GM21717 (cell line): ENCODE measurements around the gene AIFM3.
"Not testable (repeated sequence)": the region's sequence is repeated elsewhere in the genome, so short reads cannot be mapped to it uniquely, and the experiment has no call there.

Experiments
- ATAC-seq: cut with Tn5 transposase; IDR thresholded peaks from one replicate; pipeline ENCODE4 v1.9.1; 2021; ENCODE audit warnings: mild to moderate bottlenecking, moderate library complexity; ENCODE audit not compliant: unreplicated experiment

Gene AIFM3

DNA sequence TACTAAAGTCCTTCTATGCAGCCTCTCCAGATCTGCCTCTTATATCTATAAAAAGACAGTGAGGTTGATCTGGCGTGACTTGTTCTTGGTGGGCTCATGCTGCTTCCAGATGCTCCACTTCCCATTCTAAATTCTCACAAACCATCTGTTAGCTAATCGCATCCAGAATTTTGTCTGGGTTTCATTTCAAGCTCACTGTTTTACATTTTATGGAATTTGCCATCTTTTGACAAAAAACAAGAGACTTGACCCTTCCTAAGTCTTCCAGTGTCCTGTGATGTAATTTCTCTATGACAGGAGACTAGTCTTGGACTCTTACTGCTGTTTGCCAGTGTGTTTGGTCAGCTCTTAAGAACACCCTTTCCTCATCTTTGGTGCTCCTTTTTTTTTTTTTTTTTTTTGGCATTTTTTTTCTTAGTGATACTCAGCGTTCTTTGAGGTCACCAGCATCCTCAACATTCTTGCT is 26.8 kb upstream of the AIFM3 start:
- ATAC-seq: no peak

DNA sequence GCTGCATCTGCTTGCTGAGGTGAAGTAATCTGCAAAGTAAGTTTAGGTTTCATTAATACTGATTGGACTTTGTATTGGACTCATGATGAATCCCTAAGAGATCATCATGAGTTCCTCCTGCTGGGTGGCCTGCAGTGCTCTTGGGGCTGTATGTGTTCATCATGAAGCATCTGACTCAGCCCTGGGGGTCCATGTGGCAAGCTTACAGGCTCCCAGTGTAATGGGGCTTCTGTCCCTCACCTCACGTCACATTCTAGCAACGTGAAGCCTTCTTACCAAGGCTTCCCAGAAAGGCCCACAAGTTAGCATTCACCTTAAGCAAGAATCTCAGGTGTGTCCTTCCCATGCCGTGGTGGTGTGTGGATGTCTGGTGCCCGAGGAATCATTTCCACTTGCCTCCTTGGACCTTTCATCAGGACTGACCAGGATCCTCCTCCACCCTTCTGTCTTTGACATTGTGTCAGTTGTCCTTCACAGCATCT is 26.1 kb upstream of the AIFM3 start:
- ATAC-seq: no peak

DNA sequence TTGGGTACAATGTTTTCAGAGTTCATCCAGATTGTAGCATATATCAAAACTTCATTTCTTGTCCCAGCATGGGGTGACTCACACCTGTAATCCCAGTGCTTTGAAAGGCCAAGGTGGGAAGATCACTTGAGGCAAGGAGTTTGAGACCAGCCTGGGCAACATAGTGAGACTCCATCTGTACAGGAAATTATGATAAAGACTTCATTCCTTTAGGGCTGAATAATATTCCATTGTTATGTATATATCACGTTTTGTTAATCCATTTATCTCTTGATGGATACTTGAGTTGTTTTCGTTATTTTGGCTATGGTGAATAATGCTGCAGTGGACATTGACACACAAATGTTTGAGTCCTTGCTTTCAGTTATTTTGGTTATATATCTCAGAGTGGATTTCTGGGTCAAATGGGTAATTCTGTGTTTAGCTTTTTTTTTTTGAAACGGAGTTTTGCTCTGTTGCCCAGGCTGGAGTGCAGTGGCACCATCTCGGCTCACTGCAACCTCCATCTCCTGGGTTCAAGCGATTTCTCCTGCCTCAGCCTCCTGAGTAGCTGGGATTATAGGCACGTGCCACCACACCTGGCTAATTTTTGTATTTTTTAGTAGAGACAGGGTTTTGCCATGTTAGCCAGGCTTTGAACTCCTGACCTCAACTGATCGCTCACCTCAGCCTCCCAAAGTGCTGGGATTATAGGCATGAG is 24.7 kb upstream of the AIFM3 start:
- ATAC-seq: not testable (repeated sequence)

DNA sequence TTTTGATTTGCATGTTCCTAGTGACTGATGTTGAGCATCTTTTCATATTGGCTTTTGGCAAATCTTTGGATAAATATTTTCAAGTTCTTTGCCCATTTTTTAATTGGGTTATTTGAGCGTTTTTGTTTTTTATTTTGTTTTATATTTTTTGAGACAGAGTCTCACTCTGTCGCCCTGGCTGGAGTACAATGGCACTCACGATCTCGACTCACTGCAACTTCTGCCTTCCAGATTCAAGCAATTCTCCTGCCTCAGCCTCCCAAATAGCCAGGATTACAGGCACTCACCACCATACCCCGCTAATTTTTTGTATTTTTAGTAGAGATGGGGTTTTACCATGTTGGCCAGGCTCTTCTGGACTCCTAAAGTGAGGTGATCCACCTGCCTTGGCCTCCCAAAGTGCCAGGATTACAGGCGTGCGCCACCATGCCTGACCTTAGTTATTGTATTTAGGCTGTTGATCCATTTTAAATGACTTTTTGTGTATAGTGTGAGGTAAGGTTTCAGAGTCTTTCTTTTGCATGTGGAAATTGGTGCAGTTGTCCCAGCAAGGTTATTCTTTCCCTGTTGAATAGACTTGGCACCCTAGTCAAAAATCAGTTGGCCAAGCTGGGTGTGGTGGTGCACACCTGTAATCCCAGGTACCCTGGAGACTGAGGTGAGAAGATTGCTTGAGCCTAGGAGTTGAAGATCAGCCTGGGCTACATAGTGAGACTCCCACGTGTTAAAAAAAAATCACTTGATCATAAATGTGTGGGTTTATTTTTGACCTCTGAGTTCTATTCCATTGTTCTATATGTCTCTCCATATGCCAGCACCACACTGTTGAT is 23.7 kb upstream of the AIFM3 start:
- no peak for ATAC-seq

DNA sequence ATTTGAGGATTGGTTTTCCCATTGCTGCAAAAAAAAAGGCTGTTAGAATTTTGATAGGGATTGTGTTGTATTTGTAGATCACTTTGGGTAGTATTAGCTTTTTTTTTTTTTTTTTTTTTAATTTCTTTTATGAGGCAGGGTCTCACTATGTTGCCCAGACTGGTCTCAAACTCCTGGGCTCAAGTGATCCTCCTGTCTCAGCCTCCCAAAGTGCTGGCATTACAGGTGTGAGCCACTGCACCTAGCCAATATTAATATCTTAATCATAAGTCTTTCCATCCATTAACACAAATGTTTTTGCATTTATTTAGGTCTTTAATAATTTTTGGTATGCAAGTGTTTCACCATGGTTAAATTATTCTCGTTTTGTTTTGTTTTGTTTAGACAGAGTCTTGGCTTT is 23.0 kb upstream of the AIFM3 start:
- ATAC-seq: no peak

DNA sequence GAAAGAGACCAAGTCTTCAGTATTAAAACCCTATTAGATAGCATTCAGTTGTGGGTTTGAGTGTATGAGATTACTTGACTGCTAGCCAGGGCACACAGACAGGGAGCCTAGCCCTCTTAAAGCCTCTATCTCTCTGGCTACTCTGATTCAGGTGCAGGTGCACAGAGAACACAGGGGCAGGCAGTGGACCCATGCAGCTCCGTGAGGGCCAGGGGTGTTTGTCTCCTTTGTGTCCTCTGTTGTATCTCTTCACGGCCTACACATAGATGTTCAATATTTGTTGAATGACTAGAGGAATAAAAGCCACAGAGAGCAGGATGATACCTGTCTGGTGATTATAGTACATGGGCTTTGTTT is 21.5 kb upstream of the AIFM3 start:
- ATAC-seq: no peak

DNA sequence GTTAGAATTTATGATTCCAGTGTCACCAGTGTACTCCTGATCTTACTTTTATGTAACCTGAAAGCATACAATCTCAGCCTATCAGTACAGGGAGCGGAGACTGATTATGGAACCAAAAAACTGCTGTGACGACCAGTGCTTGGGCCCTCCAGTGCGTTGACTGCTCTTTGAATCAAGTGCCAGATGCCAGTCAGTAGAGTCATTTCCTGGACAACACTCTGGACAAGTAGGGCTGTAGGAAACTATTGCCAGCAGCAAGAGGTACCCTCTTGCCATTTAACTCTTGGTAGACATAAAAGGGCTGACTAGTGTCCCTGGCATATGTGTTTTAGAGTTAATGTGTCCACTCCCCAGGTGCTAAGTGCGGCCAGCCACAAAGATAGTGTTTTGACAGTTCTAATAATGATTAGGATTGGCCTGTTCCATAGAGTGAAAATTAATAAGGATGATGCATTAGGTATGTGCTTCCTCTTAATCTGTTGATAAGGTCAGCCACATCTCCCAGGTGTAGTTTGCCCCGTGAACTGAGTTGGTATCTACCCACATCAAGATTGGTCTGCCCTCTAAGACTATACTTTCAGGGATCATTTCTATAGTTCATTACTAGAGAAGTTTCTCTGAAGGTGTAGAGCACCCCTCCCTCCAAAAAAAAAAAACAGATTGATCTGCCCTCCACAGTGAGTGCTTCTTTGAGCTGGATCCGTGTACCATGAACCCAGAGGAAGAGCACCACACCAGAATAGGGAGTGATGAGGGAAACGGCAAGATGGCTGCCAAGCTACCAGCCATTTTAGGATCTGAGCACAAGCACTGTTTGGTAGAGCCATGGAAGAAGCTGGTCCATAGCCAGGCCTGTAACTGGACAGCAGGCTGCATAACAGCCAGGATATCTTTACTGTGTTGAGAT is 20.7 kb upstream of the AIFM3 start:
- ATAC-seq: no peak

DNA sequence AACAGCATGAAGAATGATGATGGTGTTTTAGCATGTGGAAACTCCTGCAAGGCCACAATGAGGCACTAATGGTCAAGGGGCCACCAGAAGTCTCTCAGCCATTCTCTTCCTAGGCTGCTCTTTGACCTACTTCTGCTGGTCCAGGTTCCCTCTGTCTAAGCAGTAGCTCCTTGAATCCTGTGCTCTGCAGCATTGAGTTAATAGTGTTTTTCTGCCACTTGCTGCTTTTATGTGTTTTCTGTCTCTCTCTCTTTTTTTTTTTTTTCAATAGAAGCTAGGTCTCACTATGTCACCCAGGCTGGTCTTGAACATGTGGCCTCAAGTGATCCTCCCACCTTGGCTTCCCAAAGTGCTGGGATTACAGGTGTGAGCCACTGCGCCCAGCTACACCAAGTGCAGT is 20.1 kb upstream of the AIFM3 start:
- ATAC-seq: no peak

DNA sequence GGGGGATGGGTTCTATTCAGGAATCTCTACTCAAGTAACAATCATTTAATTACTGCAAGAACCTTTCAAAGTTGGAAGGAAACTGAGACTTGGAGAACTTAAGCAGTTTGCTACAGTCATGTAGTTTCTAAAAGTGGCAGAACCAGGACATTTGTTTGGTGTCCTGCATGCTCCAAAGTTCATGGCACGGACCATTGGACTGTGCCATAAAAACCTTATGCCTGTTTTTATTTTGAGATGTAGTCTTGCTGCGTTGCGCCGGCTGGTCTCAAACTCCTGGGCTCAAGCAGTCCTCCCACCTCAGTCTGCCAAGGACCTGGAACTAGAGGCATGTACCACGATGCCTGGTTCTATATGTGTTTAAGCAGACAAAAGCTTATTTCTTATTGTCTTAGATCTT is 18.6 kb upstream of the AIFM3 start:
- no peak for ATAC-seq

DNA sequence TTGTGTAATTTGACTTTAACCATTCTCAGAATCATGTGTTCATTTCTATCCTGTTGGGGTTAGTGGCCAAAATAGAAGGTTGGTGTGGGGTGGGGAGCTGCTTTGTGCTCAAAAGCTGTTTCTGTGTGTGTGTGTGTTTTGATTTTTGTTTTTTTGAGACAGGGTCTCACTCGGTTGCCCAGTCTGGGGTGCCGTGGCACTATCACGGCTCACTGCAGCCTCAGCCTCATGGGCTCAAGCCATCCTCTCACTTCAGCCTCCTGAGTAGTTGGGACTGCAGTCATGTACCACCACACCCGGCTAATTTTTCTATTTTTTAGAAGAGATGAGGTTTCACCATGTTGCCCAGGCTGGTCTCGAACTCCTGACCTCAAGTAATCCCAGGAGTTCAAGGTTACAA is 18.1 kb upstream of the AIFM3 start:
- ATAC-seq: no peak

DNA sequence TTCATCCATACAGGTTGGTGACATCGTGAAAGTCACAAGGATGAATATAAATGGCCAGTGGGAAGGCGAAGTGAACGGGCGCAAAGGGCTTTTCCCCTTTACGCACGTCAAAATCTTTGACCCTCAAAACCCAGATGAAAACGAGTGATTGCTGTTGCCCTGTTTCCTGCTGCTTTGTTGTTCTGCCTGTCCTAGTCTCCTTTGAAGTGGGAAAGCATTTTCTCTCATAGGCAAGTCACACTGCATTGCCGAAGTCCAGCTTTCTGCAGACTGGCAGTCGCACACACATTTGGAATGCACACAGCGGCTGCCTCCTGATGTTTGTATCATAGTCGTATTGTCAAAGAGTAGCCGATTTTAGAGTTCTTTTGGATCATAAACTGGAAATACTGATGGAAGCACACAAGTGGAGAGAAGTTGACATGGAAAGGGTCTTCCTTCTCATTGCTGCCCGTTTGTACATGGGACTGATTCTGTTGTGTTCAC is 17.3 kb upstream of the AIFM3 start:
- no peak for ATAC-seq

DNA sequence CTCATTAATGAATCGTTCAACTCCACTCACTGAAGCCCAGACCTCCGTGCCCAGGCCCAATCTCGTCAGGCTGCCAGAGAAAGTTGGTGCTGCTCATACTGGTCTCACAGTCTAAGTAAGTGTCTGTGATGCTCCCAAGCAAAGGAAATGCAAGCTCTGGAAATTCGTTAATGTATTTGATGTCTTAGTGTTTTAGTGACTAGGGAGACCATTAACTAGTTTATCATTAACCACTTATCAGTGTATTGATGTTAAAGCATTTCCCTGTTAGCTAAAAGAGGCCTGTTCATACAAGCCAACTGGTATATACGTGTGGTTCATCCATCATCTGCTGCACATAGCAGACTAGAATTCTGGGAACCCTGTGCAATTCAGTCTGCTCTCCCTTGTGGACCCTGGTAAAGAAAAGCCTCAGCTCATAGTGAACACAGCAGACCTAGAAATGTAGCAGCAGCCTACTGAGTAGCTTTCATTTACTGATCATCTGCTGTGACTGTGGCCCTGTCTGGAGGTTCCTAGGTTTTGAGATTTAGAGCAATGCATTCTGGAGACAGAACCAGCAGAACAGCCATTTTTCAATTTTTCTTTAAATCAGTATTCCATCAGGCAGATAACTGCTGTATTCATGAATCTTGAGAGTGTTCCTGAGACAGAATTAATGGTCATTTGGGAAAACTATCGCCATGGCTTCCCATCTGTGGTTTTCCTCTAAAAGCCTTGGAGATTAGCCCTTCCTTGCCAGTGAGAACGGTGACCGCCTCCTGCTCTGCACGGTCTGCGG is 15.7 kb upstream of the AIFM3 start:
- ATAC-seq: no peak

DNA sequence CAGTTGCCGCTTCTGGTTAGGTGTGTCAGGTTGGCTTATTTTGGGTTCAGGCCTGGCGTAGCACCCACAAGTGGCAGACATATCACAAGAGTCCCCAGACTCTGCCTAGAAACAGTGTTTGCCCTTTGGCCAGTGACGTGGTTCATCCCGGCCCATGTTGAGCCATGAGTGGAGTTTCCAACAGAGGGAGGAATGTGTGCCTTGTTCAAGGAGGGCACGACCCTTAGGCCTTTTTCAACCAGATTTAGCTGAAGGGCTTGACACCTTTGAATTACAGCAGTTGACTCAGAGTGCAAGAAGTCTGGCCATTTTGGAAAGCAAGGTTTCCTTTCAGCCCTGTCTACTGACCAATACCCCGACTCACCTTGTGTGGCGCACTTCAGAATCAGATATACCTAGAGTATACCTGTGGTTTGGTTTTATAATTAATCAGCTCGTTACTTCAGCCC is 15.1 kb upstream of the AIFM3 start:
- no peak for ATAC-seq

DNA sequence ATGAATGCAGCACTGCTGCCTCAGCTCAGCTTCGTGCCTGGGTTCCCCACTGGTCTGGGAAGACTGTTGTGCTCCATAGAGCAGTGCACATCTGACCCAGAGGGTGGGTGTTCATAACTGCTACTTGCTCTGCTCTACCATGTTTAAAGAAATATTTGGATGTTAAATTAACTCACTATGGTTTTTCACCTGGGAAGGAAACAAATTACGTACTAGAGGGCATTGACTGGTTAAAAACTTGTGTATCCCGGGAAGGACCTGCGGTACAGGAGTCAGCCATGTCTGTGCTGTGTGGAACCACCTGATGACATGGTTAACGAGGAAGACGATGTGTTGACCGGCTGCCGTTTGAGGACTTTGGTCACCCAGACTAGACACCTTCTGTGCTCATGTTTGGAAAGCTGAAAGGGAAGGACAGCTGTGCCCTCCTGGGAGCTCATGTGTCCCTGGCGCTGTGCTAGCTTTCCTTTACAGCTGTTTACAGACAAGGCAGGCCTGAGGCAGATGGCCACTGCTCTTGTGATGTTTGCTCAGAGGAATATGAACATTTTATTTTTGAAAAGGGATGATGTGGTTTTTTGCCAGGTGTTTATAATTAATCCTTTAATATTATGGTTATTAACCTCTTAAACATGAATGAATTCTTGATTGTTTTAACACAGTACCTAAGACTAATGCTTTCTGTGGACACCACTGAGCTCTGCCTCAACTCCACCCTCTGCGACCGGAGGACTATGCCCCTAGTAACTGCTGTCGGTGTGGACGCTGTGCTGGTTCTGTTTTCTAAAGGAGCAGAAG is 14.3 kb upstream of the AIFM3 start:
- no peak for ATAC-seq

DNA sequence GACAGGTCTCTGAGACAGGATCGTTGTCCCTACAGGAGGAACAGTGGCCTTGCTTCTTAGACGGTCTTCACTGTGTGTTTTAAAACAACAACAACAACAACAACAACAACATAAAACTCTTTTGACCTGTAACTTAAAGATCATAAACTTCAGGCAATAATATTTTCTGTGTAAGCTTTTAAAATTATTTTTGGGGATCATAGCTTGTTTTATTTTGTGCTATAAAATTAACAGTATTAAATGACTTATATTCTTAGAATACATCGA is 13.8 kb upstream of the AIFM3 start:
- no peak for ATAC-seq

DNA sequence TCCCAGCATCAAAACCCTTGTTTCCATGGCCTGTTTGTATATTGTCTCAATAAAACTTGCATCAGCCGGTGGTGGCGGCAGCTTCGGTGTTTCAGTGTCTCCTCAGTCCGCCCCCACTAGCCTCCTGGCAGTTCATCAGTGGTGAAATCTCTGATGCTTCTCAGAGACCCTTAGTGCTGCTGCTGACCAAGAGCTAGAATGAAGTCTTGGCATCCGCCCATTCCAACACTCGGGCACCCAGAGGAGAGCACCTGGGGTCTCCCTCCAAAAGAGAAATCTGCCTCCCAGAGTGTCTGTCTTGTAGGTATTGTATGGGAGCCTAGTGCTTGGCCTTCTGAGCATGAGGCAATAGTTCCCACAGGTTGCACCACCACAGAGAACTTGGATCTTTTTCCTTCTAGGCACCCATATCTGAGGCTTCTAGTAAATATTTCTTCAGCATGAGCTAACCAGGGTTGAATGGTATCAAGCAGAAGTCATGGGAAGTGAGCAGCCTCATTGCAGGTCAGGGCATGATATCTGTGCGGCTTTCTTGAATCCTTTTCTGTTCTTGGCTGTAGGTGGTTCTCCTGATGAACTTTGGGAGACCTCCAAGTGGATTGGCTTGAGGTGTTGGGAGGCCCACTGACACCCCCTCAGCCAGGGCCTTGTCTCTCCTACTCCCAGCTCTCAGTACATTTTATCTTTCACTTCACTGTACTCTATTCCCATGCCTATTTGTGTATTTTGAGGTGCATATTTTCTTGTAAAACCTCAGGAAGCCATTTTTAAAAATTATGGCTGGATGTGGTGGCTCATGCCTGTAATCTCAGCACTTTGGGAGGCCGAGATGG is 13.2 kb upstream of the AIFM3 start:
- no peak for ATAC-seq

DNA sequence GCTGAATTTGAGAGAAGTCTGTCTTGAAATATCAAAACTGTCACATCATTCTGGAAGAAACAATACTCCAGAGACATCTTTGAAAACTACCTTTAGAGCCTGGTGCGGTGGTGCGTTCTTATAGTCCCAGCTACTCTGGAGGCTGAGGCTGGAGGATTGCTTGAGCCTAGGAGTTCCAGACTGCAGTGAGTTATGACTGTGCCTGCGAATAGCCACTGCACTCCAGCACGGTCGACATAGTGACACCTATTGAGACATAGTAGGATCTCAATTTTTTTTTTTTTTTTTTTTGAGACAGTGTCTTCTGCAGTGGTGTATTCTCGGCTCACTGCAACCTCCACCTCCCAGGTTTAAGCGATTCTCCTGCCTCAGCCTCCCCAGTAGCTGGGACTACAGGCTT is 11.5 kb upstream of the AIFM3 start:
- no peak for ATAC-seq

DNA sequence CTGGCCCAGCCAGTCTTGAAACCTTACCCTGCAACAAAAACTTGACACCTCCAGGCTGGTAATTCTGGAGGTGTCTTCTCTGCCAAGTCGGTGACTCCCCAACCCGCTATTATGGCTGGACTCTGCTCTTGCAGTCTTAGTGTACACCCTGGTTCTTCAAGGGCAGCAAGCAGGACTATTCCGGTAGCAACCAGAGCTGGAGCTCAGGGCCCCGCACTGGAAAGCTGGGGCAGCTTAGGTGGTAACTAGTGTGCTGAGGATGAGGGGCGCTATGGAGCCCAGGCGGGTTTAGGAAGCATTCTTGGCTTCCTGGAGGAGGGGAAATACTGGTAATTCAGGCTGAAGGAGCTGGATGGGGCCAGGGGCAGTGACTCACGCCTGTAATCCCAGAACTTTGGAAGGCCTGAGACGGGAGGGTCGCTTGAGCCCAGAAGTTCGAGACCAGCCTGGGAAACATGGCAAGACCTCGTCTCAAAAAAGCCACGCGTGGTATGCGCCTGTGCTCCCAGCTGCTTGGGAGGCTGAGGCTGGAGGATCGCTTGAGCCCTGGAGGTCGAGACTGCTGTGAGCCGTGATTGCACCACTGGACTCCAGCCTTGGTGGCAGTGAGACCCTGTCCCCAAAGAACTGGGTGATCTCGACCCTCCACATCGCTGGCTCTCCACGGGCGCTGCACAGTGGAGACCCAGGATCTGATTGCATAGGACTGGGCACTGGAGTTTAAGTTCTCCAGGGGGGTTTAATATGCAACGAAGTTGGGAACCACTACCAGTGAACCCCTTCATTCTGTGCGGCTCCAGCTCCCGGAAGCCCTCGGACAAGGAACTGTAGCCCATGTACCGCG is 10.6 kb upstream of the AIFM3 start:
- no peak for ATAC-seq
